Activated CD8-positive, alpha-beta memory T cell treated with anti-CD3 and anti-CD28 coated beads, Interleukin-2, amount 50 U/mL, for 1 hour (primary cell): ENCODE results near the gene MMP3.
"Not testable (repeated sequence)": the region's sequence is repeated elsewhere in the genome, so short reads cannot be mapped to it uniquely, and the experiment has no call there.

Experiments
- DNase-seq: peaks from one replicate; pipeline ENCODE4 v3.0.0-alpha.2; 2020; ENCODE audit errors: extremely low read depth

The MMP3 gene

GRCh38 chr11:102843489-102843888, at the start of gene MMP3:
MMP3 (minus strand) TSS chr11:102843609; CDS start chr11:102843546, 63 bp downstream.
- DNase-seq, result no peak

GRCh38 chr11:102891736-102892135, 48.3 kb upstream of the MMP3 start:
- no peak for DNase-seq

- DNase-seq, result no peak
Observed at GRCh38 chr11:102886999-102887398, 43.6 kb upstream of the MMP3 start.

- no peak for DNase-seq
Observed at GRCh38 chr11:102883141-102883540, 39.7 kb upstream of the MMP3 start.

DNA sequence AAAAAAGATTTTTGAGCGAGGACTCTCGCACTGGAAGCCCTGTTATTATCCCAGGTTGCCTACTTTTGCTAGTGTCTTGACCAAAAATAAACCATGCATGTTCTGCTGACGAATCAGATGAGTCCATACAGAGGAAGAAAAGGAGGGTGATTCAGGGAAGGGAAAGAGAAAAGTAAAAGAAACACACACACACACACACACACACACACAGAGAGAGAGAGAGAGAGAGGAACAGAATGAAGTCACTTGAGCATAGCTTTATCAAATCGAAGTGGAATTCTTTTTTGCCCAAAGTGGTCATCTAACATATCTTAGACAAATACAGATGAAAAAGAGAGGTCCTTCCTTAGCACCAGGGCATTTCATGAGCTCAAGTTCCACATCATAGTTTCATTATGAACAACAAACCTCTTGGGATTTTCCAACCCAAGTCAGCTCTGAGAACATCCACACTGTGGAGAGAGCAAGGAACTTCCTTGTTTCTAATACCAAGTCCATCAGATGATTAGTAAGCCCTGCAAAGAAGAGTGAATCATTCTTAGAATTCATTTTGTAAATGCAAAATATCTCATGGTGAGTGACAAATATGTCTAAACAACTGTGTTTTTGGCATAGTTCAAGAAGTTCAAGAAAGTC, 39.1 kb upstream of the MMP3 start:
- no peak for DNase-seq

DNA sequence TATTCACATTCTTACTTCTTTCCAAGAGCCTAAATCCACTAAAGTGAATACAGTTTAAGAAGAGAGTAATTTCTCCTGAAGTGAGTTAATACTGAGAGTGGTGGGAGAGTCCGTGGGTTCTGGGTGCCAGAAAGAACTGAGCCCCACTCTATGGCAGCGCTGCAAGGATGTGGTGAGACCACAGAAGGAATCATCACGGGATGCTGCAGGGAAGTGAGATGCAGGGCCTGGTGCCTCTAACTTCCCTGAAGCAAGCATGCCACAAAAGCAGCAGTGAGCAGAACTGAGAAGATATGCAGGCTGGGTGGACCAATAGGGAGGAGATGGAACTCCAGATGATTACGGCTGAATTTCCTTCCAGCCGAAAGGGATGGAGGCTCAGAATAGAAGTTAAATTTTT, 36.4 kb upstream of the MMP3 start:
- no peak for DNase-seq

DNA sequence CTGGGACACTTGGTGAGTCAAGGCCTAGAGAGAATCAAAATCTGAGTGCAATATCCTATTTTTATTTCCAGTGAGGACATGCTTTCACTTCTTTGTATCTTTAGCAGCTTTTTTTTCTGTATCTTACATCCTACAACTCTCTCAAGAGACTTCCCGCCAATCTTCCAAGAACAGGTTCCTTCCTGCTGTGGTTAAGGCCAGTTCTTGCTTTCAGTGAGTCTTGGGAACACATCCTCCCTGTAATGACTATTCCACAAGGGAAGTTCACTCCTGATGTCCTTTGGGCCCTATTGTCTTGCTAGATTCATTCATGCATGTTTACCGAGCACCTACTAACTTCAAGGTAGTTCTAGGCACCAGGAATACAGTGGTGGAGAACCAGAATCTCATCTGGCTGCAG, 35.2 kb upstream of the MMP3 start:
- DNase-seq, result no peak

DNA sequence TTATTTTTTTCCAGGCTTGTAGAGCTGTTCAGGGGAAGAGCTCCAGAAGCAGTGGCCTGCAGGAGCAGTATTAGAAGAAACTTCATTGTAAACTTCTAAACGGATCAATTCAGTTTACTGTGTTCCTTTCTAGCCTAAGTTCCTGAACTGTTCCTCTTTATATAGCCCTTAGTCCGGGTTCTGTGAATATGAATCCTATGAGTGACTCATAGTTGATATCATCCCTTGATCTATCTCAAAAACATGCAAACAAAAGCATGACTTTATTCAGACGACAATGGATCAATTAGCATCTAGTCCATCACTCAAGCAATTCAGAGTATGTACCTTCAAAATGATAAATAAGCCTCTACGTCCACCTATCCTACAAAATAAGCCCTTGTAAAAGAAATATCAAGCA, 31.4 kb upstream of the MMP3 start, which contains the start of gene MMP12:
Gene MMP12, minus strand, starts transcription at position 131 of the 400 bp plus-strand sequence. Its CDS starts 45 bp downstream, at position 86.
- no peak for DNase-seq

DNA sequence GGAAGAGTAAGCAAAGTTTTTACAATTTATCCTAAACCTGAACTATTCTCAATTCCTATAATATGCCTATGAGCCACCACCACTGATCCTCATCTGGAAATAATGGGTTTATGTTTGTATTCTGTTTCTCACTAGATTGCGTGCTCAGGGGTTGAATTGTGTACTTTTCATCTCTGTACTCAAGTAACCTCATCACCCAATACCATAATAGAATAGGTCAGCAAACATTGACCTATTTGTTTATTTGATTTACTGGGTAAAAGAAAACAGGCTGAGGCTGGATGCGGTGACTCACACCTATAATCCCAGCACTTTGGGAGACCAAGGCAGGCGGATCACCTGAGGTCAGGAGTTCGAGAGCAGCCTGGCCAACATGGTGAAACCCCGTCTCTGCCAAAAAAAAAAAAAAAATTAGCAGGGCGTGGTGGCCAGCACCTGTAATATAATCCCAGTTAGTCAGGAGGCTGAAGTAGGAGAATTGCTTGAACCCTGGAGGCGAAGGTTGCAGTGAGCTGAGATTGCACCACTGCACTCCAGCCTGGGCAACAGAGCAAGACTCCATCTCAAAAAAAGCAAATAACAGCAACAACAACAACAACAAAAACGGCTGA, 26.1 kb upstream of the MMP3 start:
- not testable (repeated sequence) for DNase-seq

GRCh38 chr11:102868339-102868738, 24.9 kb upstream of the MMP3 start:
- no peak for DNase-seq

- DNase-seq, result no peak
Observed at GRCh38 chr11:102864724-102865123, 21.3 kb upstream of the MMP3 start.

DNA sequence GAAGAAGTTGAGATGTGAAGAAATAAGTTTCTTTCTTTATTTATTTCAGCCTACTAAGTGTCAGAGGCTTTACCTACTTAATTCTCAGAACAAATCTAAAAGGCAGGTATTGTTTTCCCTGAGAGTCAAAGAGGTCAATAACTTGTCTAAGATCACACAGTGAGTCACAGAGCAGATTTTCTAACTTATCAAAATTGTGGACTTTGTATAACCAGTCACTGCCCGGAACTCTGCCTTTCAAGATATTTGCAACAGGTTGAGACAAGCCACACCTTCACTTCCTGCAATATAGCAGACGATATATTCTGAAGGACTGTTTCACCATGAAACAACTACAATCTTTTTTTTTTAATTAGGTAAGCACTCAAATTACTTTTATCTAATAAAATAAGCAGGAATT, 10.5 kb upstream of the MMP3 start:
- DNase-seq, result no peak

DNA sequence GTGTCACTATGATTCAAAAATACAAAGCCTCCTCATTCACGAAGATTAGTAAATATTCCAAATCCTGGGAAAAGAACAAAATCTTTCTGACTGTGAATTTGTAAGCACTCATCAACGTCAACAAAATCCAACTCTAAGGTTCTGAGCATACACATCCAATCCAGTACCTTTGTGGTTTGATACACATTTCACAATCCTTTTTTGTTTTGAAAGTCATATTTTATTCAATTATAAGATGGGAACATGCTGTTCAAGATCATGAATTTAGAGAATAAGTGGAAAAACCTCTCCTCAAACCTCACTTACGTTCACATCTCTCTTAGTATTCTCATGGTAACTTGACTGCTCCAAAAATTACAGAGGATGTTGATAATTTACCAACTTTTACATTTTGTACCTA, 9.6 kb upstream of the MMP3 start:
- no peak for DNase-seq

- DNase-seq, result no peak
Observed at GRCh38 chr11:102850973-102851745, 7.8 kb upstream of the MMP3 start.

DNA sequence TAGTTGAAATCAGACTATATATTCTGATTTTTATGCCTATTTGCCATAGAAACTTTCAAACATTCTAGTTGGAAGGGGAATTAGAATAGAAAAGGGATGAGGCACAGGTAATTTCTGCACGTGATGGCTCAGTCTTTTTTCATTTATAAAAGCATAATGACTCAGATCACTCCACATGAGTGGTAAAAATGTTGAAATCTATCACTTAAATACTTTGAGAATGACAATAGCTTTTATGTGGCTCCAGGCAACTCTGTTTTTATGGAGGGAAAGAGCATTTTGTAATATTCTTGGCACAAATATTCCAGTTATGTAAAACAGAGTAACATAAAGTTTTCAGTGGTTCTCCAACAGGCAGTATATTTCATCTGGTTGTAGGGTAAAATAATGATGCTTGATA, 5.9 kb upstream of the MMP3 start:
- DNase-seq, result no peak

GRCh38 chr11:102846292-102846691, 2.9 kb upstream of the MMP3 start:
- no peak for DNase-seq

DNA sequence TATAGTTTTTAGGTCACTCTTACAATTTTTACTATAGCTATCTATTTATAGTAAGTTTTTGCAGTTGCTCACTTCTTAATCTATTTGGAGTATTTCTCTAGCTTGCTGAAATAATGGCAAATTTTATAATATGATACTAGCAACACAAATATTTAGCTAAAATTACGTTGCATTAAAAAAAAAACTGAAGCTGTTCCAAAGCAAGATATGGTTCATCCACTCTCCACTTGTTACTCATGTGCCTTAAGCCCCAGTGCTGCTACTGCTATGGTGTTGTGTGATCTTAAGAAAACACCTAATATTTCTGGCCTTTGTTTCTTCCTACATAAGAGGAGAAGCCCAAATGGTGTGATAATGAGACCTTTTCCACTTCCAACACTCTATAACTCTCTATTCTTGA, 479 bp downstream of the MMP3 start:
- no peak for DNase-seq

GRCh38 chr11:102840018-102840417, 3.4 kb downstream of the MMP3 start:
- no peak for DNase-seq

DNA sequence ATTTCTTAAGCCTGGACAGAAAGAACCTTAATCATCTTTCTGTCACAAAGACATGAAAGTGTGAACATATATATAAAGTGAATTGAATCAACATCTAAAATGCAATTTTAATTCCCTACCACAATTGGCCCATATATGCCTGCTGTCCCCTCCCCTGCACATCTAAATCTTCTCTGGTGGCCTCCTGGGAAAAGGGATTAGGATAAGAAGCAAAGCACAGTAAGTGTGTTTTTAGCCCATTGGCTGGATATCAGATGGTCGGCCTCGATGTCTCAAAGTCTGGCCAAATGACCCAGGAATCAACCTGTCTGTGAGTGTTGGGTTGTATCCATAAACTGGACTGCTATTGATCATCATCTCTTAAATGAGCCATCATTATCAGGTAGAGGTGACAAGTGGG, 5.8 kb downstream of the MMP3 start:
- DNase-seq, result no peak

GRCh38 chr11:102837156-102837555, 6.3 kb downstream of the MMP3 start:
- DNase-seq, result no peak

GRCh38 chr11:102836290-102836875, 7.0 kb downstream of the MMP3 start:
- DNase-seq, result no peak

GRCh38 chr11:102833731-102834130, 9.7 kb downstream of the MMP3 start:
- DNase-seq, result no peak

DNA sequence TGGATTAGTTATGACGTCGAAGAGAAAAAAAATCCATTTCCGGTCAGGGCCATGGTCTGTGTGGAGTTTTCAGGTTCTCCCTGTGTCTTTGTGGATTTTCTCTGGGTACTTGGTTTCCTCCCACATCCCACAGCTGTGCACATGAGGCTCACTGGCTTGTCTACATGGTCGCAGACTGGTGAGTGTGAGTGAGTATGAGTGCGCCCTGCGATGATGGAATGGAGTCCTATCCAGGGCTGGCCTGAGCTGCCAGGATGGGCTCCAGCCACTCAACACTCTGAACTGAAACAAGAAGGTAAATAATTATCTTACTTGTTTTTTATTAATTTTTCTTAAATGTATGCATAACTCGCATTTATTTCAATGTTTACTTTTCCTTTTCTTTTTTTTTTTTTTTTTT, 10.8 kb downstream of the MMP3 start:
- DNase-seq, result no peak
